ENCODE results near the gene SERPINI2. TPM values are rescaled to one million over a fixed set of nuclear protein-coding genes. Genes with fewer than 3 reads are reported as not detected.
"Not testable (repeated sequence)": the region's sequence is repeated elsewhere in the genome, so short reads cannot be mapped to it uniquely, and the experiment has no call there.

The SERPINI2 gene
- total RNA-seq, 1 donor from 2014 or later = not detected

DNA sequence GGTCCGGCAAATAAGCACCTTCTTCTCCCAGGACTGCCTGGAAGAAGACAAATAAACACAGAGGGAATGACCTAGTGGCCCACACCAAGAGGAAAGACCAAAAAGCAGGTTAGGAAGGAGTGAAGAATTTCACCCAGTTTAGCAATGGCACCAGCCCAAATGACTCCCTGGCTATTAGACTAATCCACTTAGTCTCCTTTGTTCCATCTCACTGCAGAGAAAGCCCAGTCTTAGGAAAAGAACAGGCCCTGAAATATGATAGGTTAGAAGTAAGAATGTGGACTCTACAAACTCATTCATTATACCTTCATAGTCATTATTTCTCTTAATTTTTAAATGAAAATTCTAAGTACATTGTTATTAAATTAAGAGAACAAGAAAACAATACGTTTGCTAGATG is 23.2 kb downstream of the SERPINI2 start:
- no peak for TF ChIP-seq CTCF (IDR thresholded peaks at IDR 0.05; ENCODE audit: insufficient read depth, low read length, poor library complexity, severe bottlenecking)
- Histone ChIP-seq H3K27me3 (ENCODE audit: control insufficient read depth, insufficient read depth, low read length) (no peaks in the 10 kb centered on the region), H3K36me3 (ENCODE audit: control insufficient read depth, insufficient read depth, low read length) (no peaks in the 10 kb centered on the region), H3K4me3 (ENCODE audit: low read depth, low read length) (no peak overlapping the region)
- no peak for DNase-seq (ENCODE audit: low read depth)

DNA sequence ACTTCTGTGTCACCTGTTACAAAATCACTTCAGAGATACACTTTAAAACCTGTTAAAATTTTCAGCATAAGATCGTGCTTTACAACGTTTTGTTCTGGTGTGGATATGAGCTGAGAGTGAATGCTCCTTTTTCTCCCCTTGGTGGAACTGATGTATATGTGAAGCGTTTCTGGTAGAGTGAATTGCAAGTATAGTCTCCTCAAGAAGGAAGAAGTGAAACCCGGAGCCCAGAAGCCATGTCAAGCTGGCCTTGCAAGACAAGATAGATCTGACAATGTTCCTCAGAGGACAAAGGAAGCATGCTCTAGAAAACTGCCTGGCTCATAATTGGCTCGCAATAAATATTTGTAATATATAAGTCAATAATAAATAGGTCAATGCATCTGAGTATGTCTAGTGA is 23.6 kb downstream of the SERPINI2 start:
- Histone ChIP-seq H3K36me3 (ENCODE audit: control insufficient read depth, insufficient read depth, low read length) (no peaks in the 10 kb centered on the region), H3K27me3 (ENCODE audit: control insufficient read depth, insufficient read depth, low read length) (no peaks in the 10 kb centered on the region), H3K4me3 (ENCODE audit: low read depth, low read length) (no peak overlapping the region)
- no peak for DNase-seq (ENCODE audit: low read depth)
- TF ChIP-seq CTCF (IDR thresholded peaks at IDR 0.05; ENCODE audit: insufficient read depth, low read length, poor library complexity, severe bottlenecking) = no peak

- Histone ChIP-seq H3K36me3 (ENCODE audit: control insufficient read depth, insufficient read depth, low read length) (no peaks in the 10 kb centered on the region), H3K27me3 (ENCODE audit: control insufficient read depth, insufficient read depth, low read length) (no peaks in the 10 kb centered on the region), H3K4me3 (ENCODE audit: low read depth, low read length) (no peak overlapping the region)
- DNase-seq (ENCODE audit: low read depth) = no peak
- no peak for TF ChIP-seq CTCF (IDR thresholded peaks at IDR 0.05; ENCODE audit: insufficient read depth, low read length, poor library complexity, severe bottlenecking)
Measured at GRCh38 chr3:167445491-167445890, 28.4 kb downstream of the SERPINI2 start.

GRCh38 chr3:167441256-167441655 is 32.6 kb downstream of the SERPINI2 start:
- Histone ChIP-seq H3K27me3 (ENCODE audit: control insufficient read depth, insufficient read depth, low read length) (no peaks in the 10 kb centered on the region), H3K4me3 (ENCODE audit: low read depth, low read length) (no peak overlapping the region), H3K36me3 (ENCODE audit: control insufficient read depth, insufficient read depth, low read length) (no peaks in the 10 kb centered on the region)
- DNase-seq (ENCODE audit: low read depth) = no peak
- no peak for TF ChIP-seq CTCF (IDR thresholded peaks at IDR 0.05; ENCODE audit: insufficient read depth, low read length, poor library complexity, severe bottlenecking)

GRCh38 chr3:167437428-167438139 is 36.3 kb downstream of the SERPINI2 start:
- no peak overlapping the region for H3K4me3 ChIP-seq (ENCODE audit: low read depth, low read length)
- TF ChIP-seq CTCF (IDR thresholded peaks at IDR 0.05; ENCODE audit: insufficient read depth, low read length, poor library complexity, severe bottlenecking) = no peak

DNA sequence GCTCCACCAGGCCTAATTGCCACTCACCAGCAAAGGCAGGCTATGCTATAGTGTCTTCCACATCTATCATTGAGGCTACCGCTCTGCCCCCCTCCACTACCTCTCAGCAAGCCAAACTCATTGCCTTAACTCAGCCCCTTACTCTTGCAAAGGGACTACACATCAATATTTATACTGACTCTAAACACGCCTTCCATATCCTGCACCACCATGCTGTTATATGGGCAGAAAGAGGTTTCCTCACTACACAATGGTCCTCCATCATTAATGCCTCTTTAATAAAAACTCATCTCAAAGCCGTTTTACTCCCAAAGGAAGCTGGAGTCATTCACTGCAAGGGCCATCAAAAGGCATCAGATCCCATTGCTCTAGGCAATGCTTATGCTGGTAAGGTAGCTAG is 46.9 kb downstream of the SERPINI2 start:
- H3K4me3 ChIP-seq (ENCODE audit: low read depth, low read length); H3K36me3 ChIP-seq (ENCODE audit: control insufficient read depth, insufficient read depth, low read length); H3K27me3 ChIP-seq (ENCODE audit: control insufficient read depth, insufficient read depth, low read length); DNase-seq (ENCODE audit: low read depth): not testable (repeated sequence)

More at GRCh38 chr3:167437428-167438139, 36.3 kb downstream of the SERPINI2 start:
- Histone ChIP-seq H3K36me3 (ENCODE audit: control insufficient read depth, insufficient read depth, low read length) (no peaks in the 10 kb centered on the region), H3K27me3 (ENCODE audit: control insufficient read depth, insufficient read depth, low read length) (no peaks in the 10 kb centered on the region)
- DNase-seq (ENCODE audit: low read depth) = no peak

DNA sequence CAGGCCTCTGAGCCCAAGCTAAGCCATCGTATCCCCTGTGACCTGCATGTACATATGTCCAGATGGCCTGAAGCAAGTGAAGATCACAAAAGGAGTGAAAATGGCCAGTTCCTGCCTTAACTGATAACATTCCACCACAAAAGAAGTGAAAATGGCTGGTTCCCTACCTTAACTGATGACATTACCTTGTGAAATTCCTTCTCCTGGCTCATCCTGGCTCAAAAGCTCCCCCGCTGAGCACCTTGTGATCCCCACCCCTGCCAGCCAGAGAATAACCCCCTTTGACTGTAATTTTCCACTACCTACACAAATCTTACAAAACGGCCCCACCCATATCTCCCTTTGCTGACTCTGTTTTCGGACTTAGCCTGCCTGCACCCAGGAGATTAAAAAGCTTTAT is 51.4 kb downstream of the SERPINI2 start:
- not testable (repeated sequence) for H3K36me3 ChIP-seq (ENCODE audit: control insufficient read depth, insufficient read depth, low read length)

More for the DNA sequence above, 51.4 kb downstream of the SERPINI2 start:
- not testable (repeated sequence) for H3K4me3 ChIP-seq (ENCODE audit: low read depth, low read length); H3K27me3 ChIP-seq (ENCODE audit: control insufficient read depth, insufficient read depth, low read length); DNase-seq (ENCODE audit: low read depth)
